CD4-positive, alpha-beta T cell (primary cell): Measurements from ENCODE around the gene CABLES2. TPM values are rescaled to one million over a fixed set of nuclear protein-coding genes. Genes with fewer than 3 reads are reported as not detected.
"Not testable (repeated sequence)": the region's sequence is repeated elsewhere in the genome, so short reads cannot be mapped to it uniquely, and the experiment has no call there.

Experiments
- ATAC-seq: fragments of 200-7000 bp; cut with Tn5 transposase; one replicate; pipeline ENCODE4 v1.10.0; 2022; ENCODE audit warnings: mild to moderate bottlenecking; ENCODE audit not compliant: poor library complexity
- CTCF ChIA-PET: fragments of 350-600 bp; sonication (Branson Sonifier 250); formaldehyde crosslinking; loops from one replicate; lab custom pipeline; 2021; ENCODE audit warnings: antibody characterized with exemption, inconsistent platforms; lab: Charles Lee
- POLR2A ChIA-PET: fragments of 350-600 bp; sonication (Branson Sonifier 250); formaldehyde crosslinking; loops from one replicate; lab custom pipeline; 2021; ENCODE audit warnings: antibody characterized with exemption, inconsistent platforms; lab: Charles Lee
- DNase-seq, 14 experiments: peaks; one replicate each; pipeline ENCODE4 v3.0.0-alpha.2; 2013 to 2020; ENCODE audit warnings: mixed read lengths in 2 of 14
- H3K27ac ChIP-seq, 2 donors: one replicate each; pipeline versions ENCODE4 v1.5.1 to v1.7.0; 2013; ENCODE audit warnings: low read length in 2 of 2, low read depth in 1 of 2, mild to moderate bottlenecking in 1 of 2
- H3K27me3 ChIP-seq, 2 experiments: 1 replicate in 1 of 2; 2 replicates in 1 of 2; pipeline versions ENCODE4 v1.6.1 to v1.7.0; 2013; ENCODE audit warnings: low read length in 2 of 2, control low read depth in 1 of 2, mild to moderate bottlenecking in 1 of 2, moderate library complexity in 1 of 2; ENCODE audit not compliant: insufficient read depth in 2 of 2, control insufficient read depth in 1 of 2
- H3K36me3 ChIP-seq: one replicate; pipeline ENCODE4 v1.6.1; 2013; ENCODE audit warnings: low read length, control low read depth; ENCODE audit not compliant: insufficient read depth
- H3K4me1 ChIP-seq: one replicate; pipeline ENCODE4 v1.6.1; 2013; ENCODE audit warnings: low read length, control low read depth; ENCODE audit not compliant: insufficient read depth
- H3K4me3 ChIP-seq: one replicate; pipeline ENCODE4 v1.5.1; 2013; ENCODE audit warnings: mild to moderate bottlenecking, low read length, moderate library complexity
- H3K9me3 ChIP-seq, 2 experiments: 1 replicate in 1 of 2; 2 replicates in 1 of 2; pipeline versions ENCODE4 v1.6.1 to v1.7.0; 2013; ENCODE audit warnings: low read length in 2 of 2, mild to moderate bottlenecking in 2 of 2, control low read depth in 1 of 2, moderate library complexity in 1 of 2; ENCODE audit not compliant: control insufficient read depth in 1 of 2, insufficient read depth in 1 of 2
- H3K27ac Mint-ChIP-seq: one replicate; pipeline ENCODE4 v1.8.0; 2020; ENCODE audit warnings: mixed read lengths
- H3K27me3 Mint-ChIP-seq: one replicate; pipeline ENCODE4 v1.8.0; 2021; ENCODE audit warnings: mixed read lengths
- H3K36me3 Mint-ChIP-seq: one replicate; pipeline ENCODE4 v1.8.0; 2021; ENCODE audit warnings: low read depth, mixed read lengths
- H3K4me1 Mint-ChIP-seq: one replicate; pipeline ENCODE4 v1.8.0; 2021; ENCODE audit warnings: low read depth, mixed read lengths
- H3K4me3 Mint-ChIP-seq: one replicate; pipeline ENCODE4 v1.8.0; 2020; ENCODE audit warnings: mild to moderate bottlenecking, mixed read lengths
- H3K9me3 Mint-ChIP-seq: one replicate; pipeline ENCODE4 v1.8.0; 2020; ENCODE audit warnings: mixed read lengths
- CTCF ChIP-seq: fragments of 200-600 bp; IDR thresholded peaks from one replicate; pipeline ENCODE4 v1.8.0; 2022; ENCODE audit warnings: antibody characterized with exemption, mild to moderate bottlenecking
- intact Hi-C, 2 experiments: fragments of 100-400 bp; cut with DNase I in 1 of 2; cut with micrococcal nuclease in 1 of 2; formaldehyde crosslinking; loops; one replicate each; pipeline versions ENCODE4 v1.15.1 to v1.9.0; 2023 to 2025; cut with DNase I, micrococcal nuclease
- total RNA-seq, 174 experiments: library from RNA in 2 of 174; stranded (reverse) in 2 of 174; gene quantifications; one replicate each; pipeline ENCODE4 v1.2.3 and lab custom pipeline; 2021 to 2026

The CABLES2 gene
- total RNA-seq, 2 experiments from 2014 or later, result 4.4 TPM

DNA sequence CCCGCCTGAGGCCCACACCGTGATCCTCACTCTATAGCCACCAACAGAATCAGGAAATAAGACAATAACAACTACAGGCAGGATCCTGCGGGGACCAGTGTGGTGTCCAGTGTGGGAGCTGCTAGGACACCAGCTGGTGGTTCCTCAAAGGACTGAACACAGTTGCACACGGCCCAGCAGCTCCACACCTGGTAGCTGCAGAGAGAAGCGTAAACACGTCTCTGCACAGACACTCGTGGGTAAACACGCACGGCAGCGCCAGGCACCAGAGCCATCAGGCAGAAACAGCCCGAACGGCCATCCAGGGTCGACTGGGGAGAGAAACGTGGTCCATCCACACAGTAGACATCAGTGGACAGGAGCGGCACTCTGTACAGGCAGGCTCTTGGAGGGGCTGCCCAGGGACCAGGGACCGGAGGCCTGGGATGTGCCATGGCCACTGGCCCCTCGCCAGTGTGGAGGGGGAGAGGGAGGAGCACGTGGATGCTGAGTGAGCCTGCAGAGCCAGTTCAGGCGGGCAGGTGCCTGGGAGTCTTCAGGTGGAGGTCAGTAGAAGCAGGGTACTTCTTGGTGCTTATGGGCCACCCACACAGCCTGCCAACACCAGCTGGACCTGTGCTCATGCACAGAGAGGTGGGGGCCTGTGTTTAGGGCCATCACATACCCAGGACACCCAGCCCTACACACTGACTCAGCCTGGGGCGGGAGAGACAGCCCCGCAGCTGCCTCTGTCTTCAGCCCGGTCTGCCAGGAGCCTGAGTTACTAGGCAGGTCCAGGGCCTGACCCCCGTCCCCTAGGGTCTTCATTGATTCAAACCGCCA lies 32.5 kb downstream of the CABLES2 start:
- POLR2A ChIA-PET, result interaction anchor here (1.5 kb wide), 1 partner anchor 12 kb away, joined by 5 read pairs; the partner anchor contains the start of gene RPS21
- no peak for DNase-seq
- Histone ChIP-seq H3K9me3 (no peaks in the 10 kb centered on the region), H3K4me1 (no peaks in the 10 kb centered on the region), H3K27ac (no peak overlapping the region), H3K36me3 (no peaks in the 10 kb centered on the region), H3K27me3 (peaks cover 5 to 8% of the 10 kb centered on the region in 2 experiments), H3K4me3 (no peak overlapping the region)
- intact Hi-C loops, result no loop called here
- H3K36me3 Mint-ChIP-seq, result no peaks in the 10 kb centered on the region
- CTCF ChIA-PET, result no interaction called here
- H3K4me3 Mint-ChIP-seq, result no peak overlapping the region
- TF ChIP-seq CTCF, result no peak
- ATAC-seq, result no peak
- no peak overlapping the region for H3K27ac Mint-ChIP-seq
- H3K9me3 Mint-ChIP-seq, result no peaks in the 10 kb centered on the region
- peaks cover 5% of the 10 kb centered on the region for H3K27me3 Mint-ChIP-seq
- no peaks in the 10 kb centered on the region for H3K4me1 Mint-ChIP-seq

DNA sequence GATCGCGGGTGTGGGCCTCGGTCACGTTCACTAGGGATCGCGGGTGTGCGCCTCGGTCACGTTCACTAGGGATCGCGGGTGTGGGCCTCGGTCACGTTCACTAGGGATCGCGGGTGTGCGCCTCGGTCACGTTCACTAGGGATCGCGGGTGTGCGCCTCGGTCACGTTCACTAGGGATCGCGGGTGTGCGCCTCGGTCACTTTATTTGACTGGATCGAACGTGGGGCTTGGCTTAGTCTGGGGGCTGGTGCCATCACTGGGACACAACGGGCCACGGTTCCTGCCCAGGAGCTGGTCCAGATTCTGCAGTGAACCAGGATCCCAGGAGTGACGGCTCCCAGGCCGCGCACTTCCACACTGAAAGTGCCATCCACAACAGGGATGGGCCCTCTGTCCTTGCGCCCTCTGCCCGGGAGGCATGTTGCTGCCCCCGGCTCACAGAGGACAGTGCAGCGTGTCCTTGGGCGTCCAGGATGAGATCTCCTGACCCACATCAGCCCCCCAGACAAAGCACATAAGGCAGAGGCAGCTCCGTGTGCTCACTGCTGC lies 33.4 kb downstream of the CABLES2 start:
- CTCF ChIA-PET, H3K4me1 ChIP-seq, H3K36me3 Mint-ChIP-seq, DNase-seq, H3K27ac ChIP-seq, H3K4me1 Mint-ChIP-seq, intact Hi-C loops, H3K9me3 ChIP-seq, H3K27me3 Mint-ChIP-seq, POLR2A ChIA-PET, H3K27ac Mint-ChIP-seq, H3K4me3 Mint-ChIP-seq, ATAC-seq, H3K36me3 ChIP-seq, H3K4me3 ChIP-seq, H3K9me3 Mint-ChIP-seq: not testable (repeated sequence)
- H3K27me3 ChIP-seq, result peaks cover 11 to 13% of the 10 kb centered on the region in 2 experiments

DNA sequence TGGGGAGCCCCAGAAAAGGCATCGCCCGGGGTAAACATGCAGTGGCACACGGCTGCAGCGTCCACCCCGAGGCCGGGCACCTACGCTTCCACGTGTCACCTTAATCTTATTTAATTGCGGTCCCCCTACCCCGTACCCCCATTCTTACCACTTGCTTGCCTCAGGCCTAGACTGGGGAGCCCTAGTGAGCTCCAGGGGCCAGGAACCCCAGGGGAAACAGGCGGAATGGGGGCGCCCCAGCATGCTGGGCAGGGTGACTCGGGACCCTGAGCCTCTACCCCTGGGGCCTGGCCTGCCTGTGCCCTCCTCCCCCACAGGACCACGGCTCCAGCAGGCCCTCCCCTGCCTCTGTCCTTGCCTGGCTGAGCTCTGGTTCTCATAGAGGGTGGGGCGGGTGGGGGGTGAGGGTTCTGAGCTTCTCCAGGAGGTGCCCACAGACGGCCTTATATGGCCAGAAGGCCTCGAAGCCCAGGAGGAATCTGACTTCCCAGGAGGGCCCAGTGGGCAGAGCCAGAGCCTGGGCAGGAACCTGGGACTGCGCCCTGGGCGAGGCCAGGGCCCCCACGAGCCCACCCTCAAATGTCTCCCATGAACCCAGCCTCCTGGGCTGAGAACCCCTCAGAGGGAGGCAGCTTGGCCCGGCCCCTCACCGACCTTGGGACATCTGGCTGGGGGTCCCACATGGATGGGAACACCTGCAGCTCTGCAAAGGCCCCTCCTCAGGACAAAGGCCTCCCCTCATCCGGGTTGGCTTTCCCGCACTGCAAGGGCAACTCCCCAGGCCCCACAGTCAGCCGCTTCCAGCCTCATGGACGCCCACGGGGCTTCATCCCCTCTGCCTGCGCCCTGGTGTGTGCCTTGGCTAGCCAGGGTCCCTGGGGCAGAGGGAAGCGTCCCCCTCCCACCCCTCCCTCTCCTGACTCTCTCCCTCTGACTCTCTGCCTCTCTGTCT lies 34.8 kb downstream of the CABLES2 start:
- TF ChIP-seq CTCF, result no peak
- ATAC-seq (no peak), DNase-seq (no peak)
- ChIA-PET CTCF (no interaction called here), POLR2A (no interaction called here)
- Mint-ChIP-seq H3K27ac (no peak overlapping the region), H3K4me1 (peaks cover 4% of the 10 kb centered on the region), H3K27me3 (peaks cover 20% of the 10 kb centered on the region), H3K9me3 (no peaks in the 10 kb centered on the region), H3K36me3 (no peaks in the 10 kb centered on the region), H3K4me3 (no peak overlapping the region)
- Histone ChIP-seq H3K36me3 (no peaks in the 10 kb centered on the region), H3K27ac (no peak overlapping the region), H3K9me3 (peaks cover 0 to 13% of the 10 kb centered on the region in 2 experiments), H3K27me3 (peaks cover 23 to 26% of the 10 kb centered on the region in 2 experiments), H3K4me1 (peaks cover 14% of the 10 kb centered on the region), H3K4me3 (no peak overlapping the region)
- intact Hi-C loops, result no loop called here
